NCI-H2227 treated with DMSO at 0.1 percent for 48 hours (cell line): Measurements from ENCODE around the gene ATP8A1.
A peak's percentile ranks its signal among the peaks of the same experiment; 100 is the strongest.
"Not testable (repeated sequence)": the region's sequence is repeated elsewhere in the genome, so short reads cannot be mapped to it uniquely, and the experiment has no call there.

Experiments
- DNase-seq: peaks from one replicate; lab custom pipeline; 2025; lab: John Stamatoyannopoulos, UW

Gene ATP8A1

GRCh38 chr4:42656944-42657792 is at the start of gene ATP8A1:
Gene ATP8A1 (minus strand): TSS chr4:42657105. CDS start chr4:42656873, 232 bp downstream.
- DNase-seq: peak; percentile 90

DNA sequence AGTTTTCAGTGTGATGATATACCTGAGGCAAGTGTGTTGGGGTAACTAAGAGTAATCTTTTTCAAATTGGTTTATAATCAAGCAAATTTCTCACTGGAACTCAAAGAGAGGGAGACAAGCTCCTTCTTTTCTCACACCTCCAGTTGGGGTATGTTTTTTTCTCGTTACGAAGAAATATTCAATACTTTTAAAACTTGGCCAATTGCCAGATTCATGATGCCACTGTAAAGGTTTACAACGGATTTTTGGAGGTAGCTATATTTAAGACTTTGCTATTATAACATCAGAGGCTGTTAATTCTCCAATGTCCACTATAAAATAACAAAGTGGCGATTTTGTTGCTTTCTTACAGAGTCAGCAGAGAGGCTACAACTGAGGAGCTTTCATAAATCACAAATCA is 49.2 kb upstream of the ATP8A1 start:
- no peak for DNase-seq

DNA sequence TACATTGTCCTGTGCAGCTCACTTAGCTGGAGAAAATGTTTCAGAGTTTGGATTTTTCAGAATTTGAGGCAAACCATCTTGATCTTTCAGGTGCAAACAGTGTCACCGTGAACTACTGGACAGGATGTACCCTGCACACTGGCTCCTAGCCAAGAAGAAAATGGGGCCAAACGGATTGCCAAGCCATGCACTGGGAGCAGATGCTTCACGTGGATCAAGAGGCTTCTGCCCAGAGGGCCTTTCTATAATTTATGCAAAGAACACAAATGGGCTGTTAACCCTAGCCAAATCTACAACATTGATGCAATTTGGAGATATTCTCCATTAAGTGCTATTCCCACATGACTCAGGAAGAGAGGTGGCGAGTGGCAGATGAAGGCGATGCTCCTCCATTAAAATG is 46.9 kb upstream of the ATP8A1 start:
- no peak for DNase-seq

DNA sequence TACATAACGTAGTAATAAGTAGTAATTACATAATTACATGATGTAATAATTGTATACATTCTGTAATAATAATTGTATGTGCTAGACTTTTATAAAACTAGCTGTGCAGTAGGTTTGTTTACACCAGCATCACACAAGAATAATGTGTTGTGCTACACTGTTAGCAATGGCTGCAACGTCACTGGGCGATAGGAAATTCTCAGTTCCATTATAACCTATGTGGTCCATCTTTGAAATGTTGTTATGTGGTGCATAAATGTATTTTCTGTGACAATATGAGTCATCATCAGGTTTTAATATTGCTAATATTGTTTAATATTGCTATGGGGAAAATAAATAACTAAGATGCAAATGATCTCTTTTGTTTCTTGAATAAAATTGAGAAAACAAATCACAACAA is 46.0 kb upstream of the ATP8A1 start:
- no peak for DNase-seq

DNA sequence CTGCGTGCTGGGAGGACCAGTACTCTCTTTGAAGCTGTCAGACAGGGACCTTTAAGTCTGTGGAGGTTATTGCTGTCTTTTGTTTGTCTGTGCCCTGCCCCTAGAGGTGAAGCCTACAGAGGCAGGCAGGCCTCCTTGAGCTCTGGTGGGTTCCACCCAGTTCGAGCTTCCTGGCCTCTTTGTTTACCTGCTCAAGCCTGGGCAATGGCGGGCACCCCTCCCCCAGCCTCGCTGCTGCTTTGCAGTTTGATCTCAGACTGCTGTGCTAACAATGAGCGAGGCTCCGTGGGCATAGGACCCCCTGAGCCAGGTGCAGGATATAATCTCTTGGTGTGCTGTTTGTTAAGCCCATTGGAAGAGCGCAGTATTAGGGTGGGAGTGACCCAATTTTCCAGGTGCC is 44.9 kb upstream of the ATP8A1 start:
- DNase-seq: not testable (repeated sequence)

DNA sequence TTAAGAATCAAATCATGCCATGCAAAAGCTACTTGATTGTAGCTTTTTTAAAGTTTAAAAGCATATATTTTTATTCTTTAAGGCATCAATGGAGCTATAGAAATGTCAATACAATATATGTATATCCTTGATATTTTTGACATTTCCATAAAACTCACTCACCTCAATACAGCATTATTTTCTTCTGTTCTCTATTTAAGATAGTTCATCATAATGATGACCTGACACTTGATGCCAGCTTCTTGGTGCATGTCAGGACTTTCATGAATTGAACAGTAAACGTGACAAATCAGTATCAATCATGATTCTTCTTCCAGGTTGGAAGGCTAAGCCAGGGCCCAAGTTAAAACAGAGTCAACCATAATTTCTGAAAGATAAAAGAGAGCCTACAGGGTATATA is 33.6 kb upstream of the ATP8A1 start:
- no peak for DNase-seq

- no peak for DNase-seq
These were observed 26.5 kb upstream of the ATP8A1 start for GRCh38 chr4:42683393-42683792.

- no peak for DNase-seq
These were observed 21.6 kb upstream of the ATP8A1 start for GRCh38 chr4:42678512-42678911.

DNA sequence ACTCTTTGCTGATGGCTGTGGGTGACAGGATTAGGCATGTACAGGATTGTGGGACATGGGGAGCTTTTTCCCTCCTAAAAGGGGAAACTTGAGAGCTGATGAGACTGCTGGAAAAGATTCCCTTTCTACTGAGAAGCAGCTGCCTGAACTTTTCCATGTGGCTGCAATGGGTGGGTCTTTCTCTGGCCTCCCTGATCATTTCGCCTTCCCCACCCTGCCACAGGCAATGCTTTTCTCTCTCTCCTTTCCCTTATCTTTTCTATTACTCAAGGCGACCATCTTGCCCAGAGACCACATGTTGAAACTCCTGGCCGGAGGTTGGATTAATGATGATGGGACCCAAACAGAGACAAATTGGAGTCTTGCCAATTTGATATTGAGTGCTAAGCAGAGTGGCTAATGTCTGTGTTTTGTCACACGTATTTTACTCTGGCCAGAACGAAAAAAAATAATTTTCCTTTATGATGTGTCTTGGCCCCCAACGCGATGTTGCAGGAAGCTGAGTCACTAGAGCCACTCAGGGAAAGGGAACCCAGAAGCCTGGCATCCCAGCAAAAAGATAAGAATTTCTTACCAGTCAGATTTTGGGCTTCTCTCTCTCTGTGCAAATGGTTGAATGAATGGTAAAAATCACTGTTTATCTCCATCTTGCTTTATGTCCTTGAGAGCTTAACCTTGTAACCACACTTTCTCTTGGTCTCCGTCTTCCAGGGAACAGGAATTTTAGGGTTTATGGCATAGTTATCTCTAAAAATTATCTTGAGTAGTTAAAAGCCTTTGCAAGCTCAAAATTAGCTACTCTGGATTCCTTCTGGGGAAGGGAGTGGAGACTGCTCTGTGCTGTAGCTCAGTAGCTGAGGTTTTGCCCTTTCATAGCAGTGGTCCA is 19.4 kb upstream of the ATP8A1 start:
- DNase-seq: no peak

- no peak for DNase-seq
These were observed 16.1 kb upstream of the ATP8A1 start for GRCh38 chr4:42673082-42673425.

DNA sequence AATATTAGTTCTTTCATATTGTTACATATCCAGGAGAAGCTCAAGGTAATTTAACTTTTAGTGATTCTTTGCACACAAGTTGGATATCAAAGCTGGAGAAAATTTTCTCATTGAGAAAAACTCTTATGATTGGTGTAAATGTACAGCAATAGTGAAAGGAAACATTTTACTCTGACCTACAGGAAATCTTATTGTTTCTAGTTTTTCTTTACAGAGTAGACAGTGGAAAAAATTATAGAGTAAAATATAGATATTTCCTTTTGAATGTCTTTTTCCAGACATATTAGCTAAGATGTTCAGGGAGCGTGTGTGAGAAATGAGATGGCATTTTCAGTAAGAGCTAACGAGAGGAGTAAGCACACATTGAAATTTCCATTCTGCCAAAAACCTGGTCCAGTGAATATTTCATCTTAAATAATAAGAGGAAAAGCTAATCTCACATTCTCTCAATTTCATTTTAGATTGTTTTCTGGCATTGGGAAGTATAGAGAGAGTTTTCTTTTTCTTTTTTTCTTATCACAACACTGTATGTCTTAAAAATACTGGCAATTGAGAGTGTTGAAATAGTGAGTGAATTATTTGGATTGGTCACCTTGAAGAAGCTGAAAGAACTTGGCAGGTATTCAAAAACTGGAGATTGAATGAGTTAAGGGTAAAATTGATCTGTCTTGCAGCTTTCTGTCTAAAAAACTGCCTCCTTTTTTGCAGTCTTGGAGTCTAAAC is 15.6 kb upstream of the ATP8A1 start:
- DNase-seq: no peak

GRCh38 chr4:42671431-42672194 is 14.7 kb upstream of the ATP8A1 start:
- no peak for DNase-seq

GRCh38 chr4:42658261-42658660 is 1.4 kb upstream of the ATP8A1 start:
- DNase-seq: no peak

GRCh38 chr4:42656679-42656943 is 294 bp downstream of the ATP8A1 start:
- no peak for DNase-seq

DNA sequence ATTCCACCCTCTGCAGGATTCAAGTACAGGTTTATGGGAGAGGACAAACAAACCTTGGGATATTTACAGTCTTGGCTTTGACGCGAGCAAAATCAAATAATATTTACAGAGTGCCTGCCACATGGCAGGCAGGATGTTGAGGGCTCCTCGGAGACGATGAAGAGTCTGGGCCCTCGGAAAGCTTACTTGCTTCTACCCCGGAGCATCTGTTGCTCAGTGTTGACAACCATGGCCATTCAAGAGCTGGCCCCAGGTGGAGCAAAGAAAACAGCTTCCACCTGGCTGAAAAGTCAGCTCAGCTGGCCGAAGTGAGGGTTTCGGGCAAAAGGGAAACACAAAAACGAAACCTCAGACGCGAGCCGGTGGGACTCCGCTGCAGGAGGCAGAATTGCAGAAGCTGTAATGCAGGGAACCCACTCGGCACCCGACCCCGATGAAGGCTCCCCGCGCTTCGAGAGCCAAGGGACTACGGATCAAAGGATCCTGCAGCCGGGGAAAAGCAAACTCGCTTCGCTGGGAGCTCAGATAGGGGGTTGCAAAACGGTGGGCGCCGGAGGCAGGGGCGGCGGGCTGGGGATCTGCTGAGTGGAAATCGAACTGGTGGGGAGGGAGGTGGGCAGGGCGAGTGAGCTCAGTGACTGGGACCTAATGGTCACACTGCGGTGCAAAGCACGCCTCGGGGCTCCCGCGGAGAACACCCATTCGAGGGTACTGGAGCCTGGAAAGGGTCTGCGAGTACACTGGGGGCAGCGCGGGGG is 805 bp downstream of the ATP8A1 start:
- DNase-seq: no peak

- DNase-seq: no peak
These were observed 1.7 kb downstream of the ATP8A1 start for GRCh38 chr4:42655269-42655637.

GRCh38 chr4:42654631-42655268 is 2.2 kb downstream of the ATP8A1 start:
- DNase-seq: no peak

- no peak for DNase-seq
These were observed 3.0 kb downstream of the ATP8A1 start for GRCh38 chr4:42653626-42654560.

DNA sequence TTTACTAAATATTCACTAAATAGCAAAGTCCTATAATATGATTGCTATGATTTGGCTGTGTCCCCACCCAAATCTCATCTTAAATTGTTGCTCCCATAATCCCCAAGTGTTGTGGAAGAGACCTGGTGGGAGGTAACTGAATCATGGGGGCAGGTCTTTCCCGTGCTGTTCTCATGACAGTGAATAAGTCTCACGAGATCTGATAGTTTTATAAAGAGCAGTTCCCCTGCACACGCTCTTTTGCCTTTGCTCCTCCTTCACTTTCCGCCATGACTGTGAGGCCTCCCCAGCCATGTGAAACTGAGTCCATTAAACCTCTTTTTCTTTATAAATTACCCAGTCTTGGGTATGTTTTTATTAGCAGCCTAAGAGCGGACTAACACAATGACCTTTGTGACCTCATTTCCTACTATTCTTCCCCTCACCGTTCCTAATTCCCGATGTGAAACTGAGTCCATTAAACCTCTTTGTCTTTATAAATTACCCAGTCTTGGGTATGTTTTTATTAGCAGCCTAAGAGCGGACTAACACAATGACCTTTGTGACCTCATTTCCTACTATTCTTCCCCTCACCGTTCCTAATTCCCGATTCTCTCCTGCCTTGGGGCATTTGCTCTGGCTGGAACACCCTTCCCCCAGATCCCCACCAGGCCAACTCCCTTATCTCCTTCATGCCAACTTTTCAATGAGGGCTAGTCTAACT is 4.2 kb downstream of the ATP8A1 start:
- not testable (repeated sequence) for DNase-seq
